GM19397 (cell line): ENCODE measurements around the gene PAOX.
"Not testable (repeated sequence)": the region's sequence is repeated elsewhere in the genome, so short reads cannot be mapped to it uniquely, and the experiment has no call there.

Source experiments
- ATAC-seq: cut with Tn5 transposase; IDR thresholded peaks from one replicate; pipeline ENCODE4 v1.9.1; 2021; ENCODE audit warnings: mild to moderate bottlenecking, moderate library complexity; ENCODE audit not compliant: unreplicated experiment

The PAOX gene

GRCh38 chr10:133362846-133363245 is 16.2 kb upstream of the PAOX start:
- no peak for ATAC-seq

- no peak for ATAC-seq
Measured at GRCh38 chr10:133364645-133365431, 14.2 kb upstream of the PAOX start.

DNA sequence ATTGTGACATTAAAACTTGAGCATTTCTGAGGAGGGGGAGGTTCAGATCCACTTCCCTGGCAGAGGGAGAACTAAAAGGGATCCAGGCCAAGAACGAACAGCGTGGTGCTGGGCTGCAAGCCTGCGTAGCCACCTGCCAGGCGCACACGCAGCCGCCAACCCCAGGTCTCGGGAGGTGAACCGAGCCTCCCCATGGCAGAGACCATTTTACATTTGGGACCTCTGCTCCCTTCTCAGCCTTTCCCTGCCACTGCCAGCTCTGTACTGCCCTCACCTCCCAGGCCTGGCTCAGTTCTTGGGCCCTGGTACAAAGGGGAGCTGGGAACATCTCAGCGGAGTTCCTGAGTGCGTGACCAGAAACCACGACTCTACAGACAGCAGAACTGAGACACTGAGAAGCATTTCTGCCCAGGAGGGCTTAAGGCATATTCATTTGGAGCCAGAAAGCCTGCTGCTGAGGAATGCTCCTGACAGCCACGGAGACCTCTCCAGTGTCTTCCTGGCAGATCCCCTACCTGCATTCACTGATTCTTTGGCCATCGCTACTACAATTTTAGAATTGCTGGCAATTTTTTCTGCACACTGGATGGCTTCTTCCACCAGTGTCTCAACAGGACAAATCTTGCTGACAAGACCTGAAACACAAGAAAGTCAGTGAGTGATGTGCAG is 13.5 kb upstream of the PAOX start:
- ATAC-seq = no peak

DNA sequence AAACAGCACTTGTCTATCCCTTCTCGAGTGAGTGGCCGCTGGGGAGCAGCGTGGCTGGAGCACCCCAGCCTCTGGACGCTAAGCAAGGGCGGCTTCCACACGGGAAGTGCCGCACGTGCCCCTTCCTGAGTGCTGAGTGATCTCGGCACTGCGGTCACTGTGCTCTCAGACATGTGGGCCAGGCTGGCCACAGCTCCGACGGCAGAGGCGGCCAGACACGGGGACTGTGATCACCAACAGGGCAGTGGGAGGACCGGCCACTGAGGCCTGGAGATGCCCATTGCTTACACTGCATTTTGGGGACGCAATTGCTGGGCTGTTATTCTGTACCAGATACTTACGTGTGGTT is 13.0 kb upstream of the PAOX start:
- no peak for ATAC-seq

DNA sequence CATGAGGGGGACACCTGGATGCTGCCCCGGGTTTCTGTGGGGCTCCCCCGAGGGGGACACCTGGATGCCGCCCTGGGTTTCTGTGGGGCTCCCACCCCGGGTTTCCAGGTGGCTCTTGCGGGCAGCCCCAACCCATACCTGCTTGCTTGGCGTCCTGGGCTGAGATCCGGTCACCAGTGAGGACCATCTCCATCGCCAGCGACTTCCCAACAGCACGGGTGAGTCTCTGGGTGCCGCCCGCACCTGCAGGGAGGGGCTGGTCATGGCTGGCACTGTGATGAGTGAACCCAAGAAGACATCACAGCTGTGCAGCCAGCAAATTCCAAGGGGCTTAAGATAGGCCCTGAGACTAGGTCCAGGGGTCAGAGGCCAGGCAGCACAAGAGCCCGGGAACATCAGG is 12.3 kb upstream of the PAOX start:
- ATAC-seq = no peak

GRCh38 chr10:133367461-133367860 is 11.6 kb upstream of the PAOX start:
- not testable (repeated sequence) for ATAC-seq

DNA sequence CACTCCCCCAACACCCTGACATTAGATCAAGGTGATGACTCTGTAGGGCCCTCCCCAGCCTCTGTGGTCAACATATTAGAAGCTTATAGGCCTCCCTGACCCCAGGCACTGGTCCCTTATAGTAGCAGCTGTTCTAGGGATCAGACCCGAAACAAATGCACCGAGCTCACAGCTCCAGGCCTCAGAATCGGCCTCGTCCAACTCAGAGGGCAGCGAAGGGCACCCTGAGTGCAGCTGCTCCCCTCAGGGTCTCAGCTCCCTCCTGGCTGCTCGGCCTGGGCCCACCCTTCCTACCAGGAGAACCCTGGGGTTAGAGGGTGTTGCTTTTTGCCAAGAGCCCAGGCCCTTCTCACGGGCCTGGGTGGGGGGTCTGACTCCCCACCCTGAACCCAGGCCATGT is 10.9 kb upstream of the PAOX start:
- ATAC-seq = no peak

DNA sequence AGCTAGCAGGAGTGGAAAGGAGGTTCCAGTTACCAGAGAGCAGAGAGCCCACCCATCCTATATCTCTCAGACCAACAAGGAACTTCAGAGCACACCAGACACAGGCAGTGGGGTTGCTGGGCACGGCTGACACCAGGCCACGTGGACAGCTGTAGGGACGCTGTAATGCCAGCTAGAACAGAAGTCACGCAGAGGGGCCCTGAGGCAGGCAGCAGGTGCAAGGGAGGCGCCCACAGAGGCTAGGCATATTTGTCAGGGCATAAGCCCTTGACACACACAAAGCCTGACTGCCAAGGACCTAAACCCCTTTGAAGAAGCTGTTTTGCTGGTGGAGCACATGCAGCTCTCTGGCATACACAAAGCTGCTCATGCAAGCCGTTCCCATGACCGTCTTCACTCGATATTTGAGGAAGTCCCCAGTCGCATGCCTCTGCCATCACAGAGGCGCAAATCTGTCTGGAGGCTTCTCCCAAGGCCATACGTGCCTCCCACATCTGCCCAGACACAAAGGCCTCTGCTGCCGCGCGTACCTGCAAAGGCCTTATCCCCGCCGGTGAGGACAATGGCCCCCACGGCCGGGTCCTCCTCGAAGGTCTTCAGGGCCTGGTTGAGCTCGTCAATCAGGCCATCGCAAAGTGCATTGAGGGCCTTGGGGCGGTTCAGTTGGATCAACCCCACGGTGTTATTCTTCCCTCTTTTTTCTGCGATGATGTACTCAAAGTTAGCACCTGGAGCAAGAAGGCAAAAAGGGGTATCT is 8.9 kb upstream of the PAOX start:
- no peak for ATAC-seq

GRCh38 chr10:133372507-133372906 is 6.6 kb upstream of the PAOX start:
- ATAC-seq = no peak

DNA sequence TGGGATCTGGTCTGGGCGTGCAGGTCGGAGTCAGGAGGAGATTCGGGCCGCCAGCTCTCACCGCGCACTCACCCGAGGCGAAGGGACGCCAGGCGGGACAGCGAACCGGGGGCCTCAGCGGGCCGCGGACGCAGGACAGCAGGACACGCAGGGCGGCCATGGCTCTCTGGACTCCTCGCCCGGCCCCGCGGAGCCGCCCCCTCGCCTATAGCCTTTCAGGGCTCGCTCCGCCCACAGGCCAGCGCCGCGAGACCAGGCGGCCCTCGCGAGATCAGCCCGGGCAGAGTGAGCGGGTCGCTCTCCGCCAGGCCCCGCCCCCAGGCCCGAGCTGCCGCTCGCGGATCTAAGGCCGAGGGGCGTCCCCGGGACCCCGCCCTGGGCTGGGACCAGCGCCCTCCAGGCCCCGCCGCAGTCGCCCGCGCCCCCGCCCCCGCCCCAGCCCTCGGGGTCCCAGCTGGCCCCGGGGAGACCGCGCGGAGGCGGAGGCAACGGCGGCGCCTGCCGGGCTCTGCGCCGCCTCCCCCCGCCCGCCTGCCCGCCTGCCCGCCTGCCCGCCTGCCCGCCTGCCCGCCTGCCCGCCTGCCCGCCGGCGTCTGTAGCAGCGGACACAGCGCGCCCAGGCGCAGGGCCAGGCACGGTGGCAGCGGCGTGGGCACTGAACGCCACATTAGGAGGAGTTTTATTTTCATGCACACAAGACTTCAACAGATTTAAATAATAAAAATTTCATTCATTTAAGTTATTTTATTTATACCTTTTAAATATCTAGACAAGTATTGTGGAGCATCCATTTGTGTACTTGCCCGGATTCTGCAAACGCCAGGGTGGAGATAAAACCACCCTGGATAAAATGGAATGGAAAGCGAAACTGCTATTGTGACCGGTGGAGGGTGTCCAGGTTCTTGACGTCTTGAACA is 5.6 kb upstream of the PAOX start, which contains the start of gene ECHS1:
Gene ECHS1, minus strand, starts transcription at position 181 of the 917 bp plus-strand sequence. Its CDS starts 21 bp downstream, at position 160.
- ATAC-seq = peak; percentile 96

- no peak for ATAC-seq
Measured at GRCh38 chr10:133375357-133376115, 3.5 kb upstream of the PAOX start.

DNA sequence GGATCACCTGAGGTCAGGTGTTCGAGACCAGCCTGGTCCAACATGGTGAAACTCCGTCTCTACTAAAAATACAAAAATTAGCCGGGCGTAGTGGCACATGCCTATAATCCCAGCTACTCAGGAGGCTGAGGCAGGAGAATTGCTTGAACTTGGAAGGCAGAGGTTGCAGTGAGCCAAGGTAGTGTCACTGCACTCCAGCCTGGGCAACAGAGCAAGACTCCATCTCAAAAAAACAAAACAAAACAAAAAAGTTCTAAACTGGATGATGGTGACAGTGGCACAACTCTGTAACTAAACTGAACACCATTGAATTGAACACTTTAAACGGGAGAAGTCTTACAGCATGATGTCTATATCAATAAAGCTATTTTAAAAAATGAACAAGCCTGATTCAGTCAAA is 2.9 kb upstream of the PAOX start:
- not testable (repeated sequence) for ATAC-seq

GRCh38 chr10:133377025-133377817 is 1.8 kb upstream of the PAOX start:
- ATAC-seq = no peak

DNA sequence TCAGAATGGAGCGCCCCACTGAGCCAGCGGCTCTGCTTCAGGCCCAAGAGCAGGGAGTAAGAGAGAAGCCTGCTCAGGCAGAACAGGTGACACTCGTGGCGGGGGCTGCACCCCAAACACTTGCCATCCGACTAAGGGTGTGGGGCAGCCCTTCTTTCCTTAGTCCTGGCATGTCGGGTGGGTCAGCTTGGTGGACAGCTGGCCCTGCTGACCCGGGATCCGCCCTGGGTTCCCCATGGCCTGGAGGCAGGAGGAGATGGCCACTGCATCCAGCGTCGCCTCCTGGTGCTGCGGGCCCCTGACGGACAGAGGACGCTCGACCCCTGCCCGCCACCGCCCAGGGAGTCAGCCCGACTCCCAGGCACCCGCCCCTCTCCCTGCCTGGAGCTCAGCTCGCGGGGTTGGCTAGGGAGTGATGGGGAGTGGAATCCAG is 1.2 kb upstream of the PAOX start:
- no peak for ATAC-seq

- ATAC-seq = peak; percentile 43
Measured at GRCh38 chr10:133378251-133379096, 588 bp upstream of the PAOX start.

GRCh38 chr10:133379801-133380666 is 972 bp downstream of the PAOX start:
- no peak for ATAC-seq

GRCh38 chr10:133381036-133381435 is 2.0 kb downstream of the PAOX start:
- no peak for ATAC-seq
